GM12865 (cell line): Measurements from ENCODE around the gene IDH2.

Experiments used
- DNase-seq: peaks from one replicate; pipeline ENCODE4 v3.0.0; 2010; ENCODE audit warnings: low read depth
- H3K4me3 ChIP-seq: 2 replicates; pipeline ENCODE4 v1.5.1; 2011; ENCODE audit warnings: mild to moderate bottlenecking, low read depth, low read length, control low read depth
- CTCF ChIP-seq: IDR thresholded peaks from 2 replicates; pipeline ENCODE4 v1.5.1; 2011; ENCODE audit warnings: low read length, control low read depth, low read depth, inconsistent platforms; ENCODE audit not compliant: insufficient read depth; ENCODE audit errors: missing control alignments

Gene IDH2

DNA sequence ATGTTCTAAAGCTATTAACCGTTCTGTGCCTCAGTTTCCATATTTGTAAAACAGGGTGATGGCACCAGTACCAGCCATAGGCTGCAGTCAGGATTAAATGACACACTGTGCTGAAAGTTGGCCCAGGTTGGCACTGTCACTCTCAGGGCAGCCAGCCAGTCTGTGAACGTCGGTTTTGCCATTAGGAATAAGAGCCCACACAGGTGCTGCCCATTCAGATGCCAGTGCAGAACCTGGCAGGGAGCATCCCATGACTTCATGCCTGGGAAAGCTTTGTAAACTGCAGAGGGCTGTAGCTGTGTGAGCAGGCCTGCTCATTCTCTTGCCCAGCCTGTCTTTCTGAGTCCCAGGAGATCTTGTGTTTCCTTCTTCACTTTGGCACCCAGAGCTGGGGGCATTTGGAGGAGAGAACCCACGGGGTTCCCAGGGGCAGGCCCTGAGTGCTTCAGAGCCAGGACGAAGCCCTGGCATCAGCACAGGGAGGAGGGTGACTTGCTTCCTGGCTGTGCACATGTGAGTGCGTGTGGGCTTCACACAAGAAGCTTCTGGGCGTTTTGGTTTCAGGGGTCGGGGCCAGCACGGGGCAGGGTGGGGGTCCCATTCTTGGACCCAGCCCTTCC, 54.2 kb downstream of the IDH2 start:
- no peak for TF ChIP-seq CTCF
- no peak overlapping the region for H3K4me3 ChIP-seq
- no peak for DNase-seq

- no peak for TF ChIP-seq CTCF
- no peak overlapping the region for H3K4me3 ChIP-seq
- peak; percentile 63 for DNase-seq
These were observed 55.3 kb downstream of the IDH2 start for GRCh38 chr15:90046911-90047392.

GRCh38 chr15:90046289-90046688, 56.0 kb downstream of the IDH2 start:
- no peak overlapping the region for H3K4me3 ChIP-seq
- no peak for DNase-seq
- TF ChIP-seq CTCF: no peak

- TF ChIP-seq CTCF: no peak
- no peak for DNase-seq
- H3K4me3 ChIP-seq: no peak overlapping the region
These were observed 57.3 kb downstream of the IDH2 start for GRCh38 chr15:90044916-90045371.

- no peak for TF ChIP-seq CTCF
- H3K4me3 ChIP-seq: no peak overlapping the region
- DNase-seq: no peak
These were observed 58.1 kb downstream of the IDH2 start for GRCh38 chr15:90044191-90044590.

DNA sequence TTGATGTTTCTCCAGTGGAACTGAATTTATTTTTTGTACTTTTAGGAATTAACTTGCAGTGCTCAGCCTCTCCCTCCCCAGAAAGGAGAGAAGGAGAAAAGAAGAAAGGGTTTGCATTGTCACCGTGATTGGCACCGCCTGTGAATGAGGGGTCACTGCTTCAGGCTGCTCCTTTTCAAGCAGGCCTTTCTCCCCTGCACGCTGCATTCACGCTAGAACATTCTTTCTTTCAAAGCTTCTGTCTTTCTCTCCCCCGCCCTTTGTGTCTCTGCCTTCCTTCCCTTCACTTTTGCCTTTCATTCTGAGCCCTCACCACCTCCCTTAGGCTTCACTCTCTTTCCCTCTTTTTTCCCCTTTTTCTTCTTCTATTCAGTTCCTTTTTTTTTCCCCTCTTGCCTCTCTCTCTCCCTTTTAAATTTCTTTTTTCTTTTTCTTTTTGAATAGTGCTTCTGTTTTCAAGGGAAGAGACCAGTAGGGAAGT, 58.7 kb downstream of the IDH2 start:
- TF ChIP-seq CTCF: no peak
- no peak for DNase-seq
- H3K4me3 ChIP-seq: no peak overlapping the region
